ENCODE data around the gene TBCCD1. TPM values are rescaled to one million over a fixed set of nuclear protein-coding genes. Genes with fewer than 3 reads are reported as not detected.
A peak's percentile ranks its signal among the peaks of the same experiment; 100 is the strongest.
"Not testable (repeated sequence)": the region's sequence is repeated elsewhere in the genome, so short reads cannot be mapped to it uniquely, and the experiment has no call there.

The TBCCD1 gene
- total RNA-seq, 1 donor from 2014 or later = 10.3 TPM

DNA sequence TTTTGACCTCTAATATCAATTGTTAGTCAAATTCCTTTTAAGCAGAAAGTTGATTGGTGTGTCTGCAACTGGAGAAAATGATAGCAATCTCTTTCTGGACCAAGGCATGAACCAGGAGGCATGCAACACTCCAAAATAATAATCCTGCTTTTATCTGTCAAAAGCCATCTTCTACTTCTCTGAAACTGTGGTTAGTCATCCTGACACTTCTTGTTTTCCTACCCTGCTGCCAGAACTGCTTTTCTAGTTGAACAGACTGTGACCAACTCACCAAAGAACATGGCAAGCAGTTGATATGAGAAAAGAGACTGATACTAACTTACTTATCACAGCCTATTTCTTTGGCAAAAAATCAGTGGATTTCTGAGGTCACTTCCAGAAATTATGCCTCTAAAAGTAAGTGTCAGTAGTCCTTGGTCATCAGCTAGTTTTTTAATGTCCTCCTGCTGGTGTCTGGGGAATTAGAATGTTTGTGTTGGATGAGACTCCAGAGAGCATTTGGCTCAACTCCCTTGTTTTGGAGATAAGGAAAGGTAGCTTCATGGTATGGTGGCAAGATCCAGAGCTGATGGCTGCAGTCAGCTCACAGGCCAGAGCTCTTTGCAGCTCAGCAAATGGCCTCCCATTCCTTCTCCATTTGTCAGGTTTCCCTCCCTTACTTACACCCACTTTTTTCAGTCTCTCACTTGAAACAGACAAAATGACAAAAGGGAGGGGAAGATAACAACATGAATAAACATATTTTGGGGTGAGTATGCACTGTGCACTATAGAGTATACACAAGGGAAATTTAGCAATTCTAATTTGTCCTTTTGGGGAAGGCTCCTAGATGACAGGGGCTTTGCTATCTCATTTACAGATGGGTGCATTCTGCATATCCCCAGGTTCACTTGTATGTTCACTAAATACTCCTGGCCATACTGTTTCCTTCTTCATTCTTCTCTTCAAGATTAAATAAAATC, 30.0 kb downstream of the TBCCD1 start:
- no peak overlapping the region for H3K4me3 ChIP-seq (ENCODE audit: low read depth, low read length)
- H3K36me3 ChIP-seq (ENCODE audit: control insufficient read depth, insufficient read depth, low read length) = no peaks in the 10 kb centered on the region
- H3K27me3 ChIP-seq (ENCODE audit: control insufficient read depth, insufficient read depth, low read length) = no peaks in the 10 kb centered on the region
- TF ChIP-seq, protein P1, sequence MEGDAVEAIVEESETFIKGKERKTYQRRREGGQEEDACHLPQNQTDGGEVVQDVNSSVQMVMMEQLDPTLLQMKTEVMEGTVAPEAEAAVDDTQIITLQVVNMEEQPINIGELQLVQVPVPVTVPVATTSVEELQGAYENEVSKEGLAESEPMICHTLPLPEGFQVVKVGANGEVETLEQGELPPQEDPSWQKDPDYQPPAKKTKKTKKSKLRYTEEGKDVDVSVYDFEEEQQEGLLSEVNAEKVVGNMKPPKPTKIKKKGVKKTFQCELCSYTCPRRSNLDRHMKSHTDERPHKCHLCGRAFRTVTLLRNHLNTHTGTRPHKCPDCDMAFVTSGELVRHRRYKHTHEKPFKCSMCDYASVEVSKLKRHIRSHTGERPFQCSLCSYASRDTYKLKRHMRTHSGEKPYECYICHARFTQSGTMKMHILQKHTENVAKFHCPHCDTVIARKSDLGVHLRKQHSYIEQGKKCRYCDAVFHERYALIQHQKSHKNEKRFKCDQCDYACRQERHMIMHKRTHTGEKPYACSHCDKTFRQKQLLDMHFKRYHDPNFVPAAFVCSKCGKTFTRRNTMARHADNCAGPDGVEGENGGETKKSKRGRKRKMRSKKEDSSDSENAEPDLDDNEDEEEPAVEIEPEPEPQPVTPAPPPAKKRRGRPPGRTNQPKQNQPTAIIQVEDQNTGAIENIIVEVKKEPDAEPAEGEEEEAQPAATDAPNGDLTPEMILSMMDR (IDR thresholded peaks at IDR 0.05; ENCODE audit: insufficient read depth, low read length, poor library complexity, severe bottlenecking) = no peak
- no peak for DNase-seq (ENCODE audit: low read depth)

DNA sequence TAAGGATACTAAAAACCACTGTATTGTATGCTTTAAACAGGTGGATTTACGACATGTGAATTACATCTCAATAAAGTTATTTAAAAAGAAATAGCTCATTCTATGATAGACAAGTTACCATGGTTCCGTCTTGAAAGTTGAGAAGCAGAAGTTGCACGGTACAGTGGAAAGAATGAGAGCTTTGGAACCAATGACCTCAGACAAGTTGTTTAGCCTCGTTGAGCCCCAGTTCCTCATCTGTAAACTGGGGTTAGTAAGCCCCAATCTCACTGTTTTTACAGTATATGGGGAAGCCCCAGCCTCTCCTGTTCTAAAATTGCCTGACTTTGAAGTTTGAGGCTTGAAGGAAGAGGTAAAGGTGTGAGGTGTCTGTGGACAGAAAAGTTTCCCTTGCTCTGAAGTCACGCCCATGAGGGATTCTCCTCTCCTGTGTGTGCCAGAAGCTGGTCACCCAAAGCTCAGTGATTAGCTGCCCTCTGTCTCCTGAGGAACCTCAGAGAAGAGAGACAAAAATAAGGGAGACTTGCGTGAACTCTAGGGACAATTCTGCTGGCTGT, 32.9 kb downstream of the TBCCD1 start:
- Histone ChIP-seq H3K36me3 (ENCODE audit: control insufficient read depth, insufficient read depth, low read length) (no peaks in the 10 kb centered on the region), H3K27me3 (ENCODE audit: control insufficient read depth, insufficient read depth, low read length) (no peaks in the 10 kb centered on the region), H3K4me3 (ENCODE audit: low read depth, low read length) (no peak overlapping the region)
- TF ChIP-seq, protein P1 (IDR thresholded peaks at IDR 0.05; ENCODE audit: insufficient read depth, low read length, poor library complexity, severe bottlenecking) = no peak
- no peak for DNase-seq (ENCODE audit: low read depth)

DNA sequence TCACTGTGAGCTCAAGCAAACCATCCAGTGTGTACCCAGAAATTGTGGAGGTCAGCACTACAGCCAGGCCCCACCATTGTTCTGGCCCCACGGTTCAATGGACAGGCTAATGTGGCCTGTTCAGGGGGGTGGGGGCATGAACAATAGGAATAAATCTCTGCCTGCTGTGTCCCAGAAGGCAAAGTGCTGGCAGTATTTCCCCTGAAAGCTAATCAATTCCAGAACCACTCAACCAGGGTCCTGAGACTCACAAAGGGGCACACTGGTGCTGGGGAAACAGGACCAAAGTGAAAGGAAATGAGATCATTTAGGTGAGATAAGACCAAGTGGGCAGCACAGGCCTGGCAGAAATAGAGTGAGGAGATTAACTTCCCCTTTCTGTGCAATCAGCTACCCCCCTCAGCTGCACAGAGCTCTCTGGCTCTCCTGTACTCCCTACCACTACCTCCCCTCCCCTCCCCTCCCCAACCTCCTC, 34.5 kb downstream of the TBCCD1 start:
- no peaks in the 10 kb centered on the region for H3K27me3 ChIP-seq (ENCODE audit: control insufficient read depth, insufficient read depth, low read length)
- H3K36me3 ChIP-seq (ENCODE audit: control insufficient read depth, insufficient read depth, low read length) = no peaks in the 10 kb centered on the region
- DNase-seq (ENCODE audit: low read depth) = peak; percentile 10
- no peak overlapping the region for H3K4me3 ChIP-seq (ENCODE audit: low read depth, low read length)
- TF ChIP-seq, protein P1 (IDR thresholded peaks at IDR 0.05; ENCODE audit: insufficient read depth, low read length, poor library complexity, severe bottlenecking) = no peak

DNA sequence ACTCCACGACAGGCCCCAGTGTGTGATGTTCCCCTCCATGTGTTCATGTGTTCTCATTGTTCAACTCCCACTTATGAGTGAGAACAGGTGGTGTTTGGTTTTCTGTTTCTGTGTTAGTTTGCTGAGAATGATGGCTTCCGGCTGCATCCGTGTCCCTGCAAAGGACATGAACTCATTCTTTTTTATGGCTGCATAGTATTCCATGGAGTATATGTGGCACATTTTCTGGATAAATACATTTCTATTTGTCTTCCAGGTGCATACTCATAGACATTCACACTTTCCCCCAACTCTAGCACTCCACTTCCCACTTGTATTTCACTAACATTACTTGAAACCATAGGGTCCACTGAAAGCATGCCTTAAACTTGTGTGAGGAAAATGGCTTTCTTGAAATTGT, 35.4 kb downstream of the TBCCD1 start:
- not testable (repeated sequence) for H3K4me3 ChIP-seq (ENCODE audit: low read depth, low read length); DNase-seq (ENCODE audit: low read depth); H3K27me3 ChIP-seq (ENCODE audit: control insufficient read depth, insufficient read depth, low read length); H3K36me3 ChIP-seq (ENCODE audit: control insufficient read depth, insufficient read depth, low read length)

DNA sequence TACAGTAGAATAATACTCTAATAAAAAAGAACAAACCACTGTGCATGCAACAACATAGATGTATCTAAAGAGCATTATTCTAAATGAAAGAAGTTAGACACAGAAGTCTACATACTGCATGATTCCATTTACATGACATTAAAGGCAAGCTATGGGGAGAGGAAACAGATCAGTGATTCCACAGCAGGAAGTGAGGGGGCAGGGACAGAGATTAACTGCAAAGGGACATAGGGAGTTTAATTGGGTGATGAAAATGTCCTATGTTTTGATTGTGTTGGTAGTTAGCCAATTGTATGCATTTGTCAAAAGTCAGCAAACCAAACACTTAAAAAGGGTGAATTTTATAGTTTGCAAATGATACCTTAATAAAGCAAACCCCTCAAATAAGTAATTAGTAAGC, 36.7 kb downstream of the TBCCD1 start:
- DNase-seq (ENCODE audit: low read depth) = no peak
- TF ChIP-seq, protein P1 (IDR thresholded peaks at IDR 0.05; ENCODE audit: insufficient read depth, low read length, poor library complexity, severe bottlenecking) = no peak
- no peaks in the 10 kb centered on the region for H3K27me3 ChIP-seq (ENCODE audit: control insufficient read depth, insufficient read depth, low read length)
- H3K36me3 ChIP-seq (ENCODE audit: control insufficient read depth, insufficient read depth, low read length) = no peaks in the 10 kb centered on the region
- no peak overlapping the region for H3K4me3 ChIP-seq (ENCODE audit: low read depth, low read length)

DNA sequence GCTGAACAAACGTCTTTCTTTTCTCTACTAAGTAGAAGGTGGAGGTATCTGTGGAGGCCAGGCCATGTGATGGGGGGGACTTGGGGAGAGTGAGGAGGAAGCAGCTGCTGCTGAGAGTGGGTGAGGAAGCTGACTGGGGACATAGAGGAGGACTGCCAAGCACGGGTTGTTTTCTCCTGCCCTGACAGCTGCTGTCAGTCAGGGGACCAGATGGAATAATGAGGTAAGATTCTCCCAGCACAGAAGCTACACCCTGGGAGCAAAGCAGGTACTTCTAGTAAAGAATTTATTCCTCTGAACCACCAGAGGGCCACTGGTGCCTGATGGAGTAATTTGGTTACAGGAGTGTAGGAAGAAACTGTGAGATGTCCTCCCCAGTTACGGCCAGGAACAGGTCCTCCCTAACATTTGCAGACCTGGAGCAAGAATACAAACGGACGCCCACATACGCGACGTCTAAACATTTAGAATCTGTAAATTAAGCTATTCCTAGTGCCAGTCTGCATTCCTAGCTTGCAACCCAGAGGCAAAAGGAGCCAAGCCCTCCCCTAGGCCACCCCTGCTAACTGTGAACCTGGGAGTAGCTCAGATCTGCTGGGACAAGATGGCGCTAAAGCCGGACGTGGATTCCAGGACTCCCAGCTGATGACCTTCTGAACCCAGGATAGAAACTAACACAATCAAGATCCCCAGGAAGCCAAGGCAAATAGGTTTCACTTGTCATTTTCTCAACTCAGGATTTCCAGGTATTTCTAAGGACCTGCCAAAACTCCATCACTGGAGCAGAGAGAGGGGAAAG, 37.7 kb downstream of the TBCCD1 start:
- H3K4me3 ChIP-seq (ENCODE audit: low read depth, low read length) = no peak overlapping the region
- TF ChIP-seq, protein P1 (IDR thresholded peaks at IDR 0.05; ENCODE audit: insufficient read depth, low read length, poor library complexity, severe bottlenecking) = no peak
- no peaks in the 10 kb centered on the region for H3K27me3 ChIP-seq (ENCODE audit: control insufficient read depth, insufficient read depth, low read length)
- no peak for DNase-seq (ENCODE audit: low read depth)
- H3K36me3 ChIP-seq (ENCODE audit: control insufficient read depth, insufficient read depth, low read length) = no peaks in the 10 kb centered on the region
